ENCODE data around the gene HEG1.

DNA sequence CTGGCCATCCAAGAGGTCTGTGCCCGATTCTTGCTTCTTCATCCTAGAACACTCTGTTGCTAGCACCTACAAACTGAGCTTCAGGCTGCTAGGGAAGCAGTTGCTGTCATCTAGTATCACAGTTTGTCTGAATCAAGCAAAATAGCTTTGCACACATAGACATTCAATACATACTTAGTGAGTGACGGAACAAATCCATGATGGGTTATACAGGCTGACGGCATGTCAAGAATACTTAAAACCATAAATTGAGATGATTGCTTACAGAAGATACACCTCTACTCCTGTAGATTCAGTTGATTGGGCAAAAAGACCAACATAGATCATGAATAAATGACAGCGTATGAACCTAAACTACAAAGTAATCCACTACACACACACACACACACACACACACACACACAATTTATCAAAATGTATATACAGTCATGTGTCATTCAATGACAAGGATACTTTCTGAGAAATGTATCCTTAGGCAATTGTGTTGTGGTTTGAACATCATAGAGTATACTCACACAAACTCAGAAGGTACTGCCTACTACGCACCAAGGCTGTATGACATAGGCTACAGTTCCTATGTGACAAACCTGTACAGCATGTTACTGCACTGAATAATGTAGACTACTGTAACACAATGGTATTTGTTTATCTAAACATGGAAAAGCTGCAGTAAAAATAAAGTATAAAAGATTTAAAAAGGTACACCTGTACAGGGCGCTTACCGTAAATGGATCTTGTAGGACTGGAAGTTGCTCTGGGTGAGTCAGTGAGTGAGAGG lies 14.4 kb upstream of the HEG1 start:
- TF ChIP-seq, protein P1, sequence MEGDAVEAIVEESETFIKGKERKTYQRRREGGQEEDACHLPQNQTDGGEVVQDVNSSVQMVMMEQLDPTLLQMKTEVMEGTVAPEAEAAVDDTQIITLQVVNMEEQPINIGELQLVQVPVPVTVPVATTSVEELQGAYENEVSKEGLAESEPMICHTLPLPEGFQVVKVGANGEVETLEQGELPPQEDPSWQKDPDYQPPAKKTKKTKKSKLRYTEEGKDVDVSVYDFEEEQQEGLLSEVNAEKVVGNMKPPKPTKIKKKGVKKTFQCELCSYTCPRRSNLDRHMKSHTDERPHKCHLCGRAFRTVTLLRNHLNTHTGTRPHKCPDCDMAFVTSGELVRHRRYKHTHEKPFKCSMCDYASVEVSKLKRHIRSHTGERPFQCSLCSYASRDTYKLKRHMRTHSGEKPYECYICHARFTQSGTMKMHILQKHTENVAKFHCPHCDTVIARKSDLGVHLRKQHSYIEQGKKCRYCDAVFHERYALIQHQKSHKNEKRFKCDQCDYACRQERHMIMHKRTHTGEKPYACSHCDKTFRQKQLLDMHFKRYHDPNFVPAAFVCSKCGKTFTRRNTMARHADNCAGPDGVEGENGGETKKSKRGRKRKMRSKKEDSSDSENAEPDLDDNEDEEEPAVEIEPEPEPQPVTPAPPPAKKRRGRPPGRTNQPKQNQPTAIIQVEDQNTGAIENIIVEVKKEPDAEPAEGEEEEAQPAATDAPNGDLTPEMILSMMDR (IDR thresholded peaks at IDR 0.05): no peak
- no peak for TF ChIP-seq POLR2A (IDR thresholded peaks at IDR 0.05)

All from heart left ventricle (tissue), 13 donors.